GM19452 (cell line): ENCODE measurements around the gene ARHGEF39.
A peak's percentile ranks its signal among the peaks of the same experiment; 100 is the strongest.
"Not testable (repeated sequence)": the region's sequence is repeated elsewhere in the genome, so short reads cannot be mapped to it uniquely, and the experiment has no call there.

Experiments used
- ATAC-seq: cut with Tn5 transposase; IDR thresholded peaks from one replicate; pipeline ENCODE4 v1.9.1; 2021; ENCODE audit not compliant: unreplicated experiment

The ARHGEF39 gene

GRCh38 chr9:35628389-35628991 lies 36.5 kb downstream of the ARHGEF39 start:
- ATAC-seq: no peak

GRCh38 chr9:35627575-35627974 lies 37.4 kb downstream of the ARHGEF39 start:
- no peak for ATAC-seq

- ATAC-seq: peak; percentile 64
Observed at GRCh38 chr9:35619800-35620158, 45.2 kb downstream of the ARHGEF39 start.

GRCh38 chr9:35618854-35619799 lies 45.9 kb downstream of the ARHGEF39 start:
- ATAC-seq: peak; percentile 55

- no peak for ATAC-seq
Observed at GRCh38 chr9:35618325-35618727, 46.7 kb downstream of the ARHGEF39 start, which contains the start of gene CD72. TSS of gene CD72 (minus strand) at chr9:35618413. CDS start at chr9:35618303, 110 bp downstream.

GRCh38 chr9:35617548-35617947 lies 47.4 kb downstream of the ARHGEF39 start:
- no peak for ATAC-seq

GRCh38 chr9:35616681-35617459 lies 48.1 kb downstream of the ARHGEF39 start:
- no peak for ATAC-seq

GRCh38 chr9:35615981-35616680 lies 48.9 kb downstream of the ARHGEF39 start:
- ATAC-seq: no peak

GRCh38 chr9:35612843-35613242 lies 52.2 kb downstream of the ARHGEF39 start:
- no peak for ATAC-seq

GRCh38 chr9:35612066-35612465 lies 52.9 kb downstream of the ARHGEF39 start:
- ATAC-seq: not testable (repeated sequence)

GRCh38 chr9:35611230-35611797 lies 53.7 kb downstream of the ARHGEF39 start:
- ATAC-seq: no peak

GRCh38 chr9:35609820-35610163 lies 55.2 kb downstream of the ARHGEF39 start:
- no peak for ATAC-seq
